ENCODE results near the gene SLC10A7. TPM values are rescaled to one million over a fixed set of nuclear protein-coding genes. Genes with fewer than 3 reads are reported as not detected.
"Not testable (repeated sequence)": the region's sequence is repeated elsewhere in the genome, so short reads cannot be mapped to it uniquely, and the experiment has no call there.

The SLC10A7 gene
- total RNA-seq, 3 donors from 2014 or later = 11.6 to 14.4 (median 13.0) TPM

DNA sequence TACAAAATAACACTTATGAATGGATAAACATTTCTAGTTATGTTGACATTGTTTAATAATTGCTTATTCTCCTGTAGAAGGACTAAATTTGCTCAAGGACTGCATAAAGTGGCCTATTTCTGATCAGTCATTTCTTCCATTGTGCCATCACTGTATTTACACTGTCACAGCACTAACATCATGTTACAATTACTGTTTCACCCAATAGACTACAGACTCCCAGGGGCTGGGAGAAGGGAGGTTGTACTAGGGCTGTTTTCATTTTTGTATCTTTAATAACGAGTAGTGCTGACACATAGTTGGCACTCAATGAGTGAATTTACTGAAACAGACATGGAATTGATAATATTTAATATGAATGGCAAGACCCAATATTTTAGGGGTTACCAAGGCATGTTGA lies 139.5 kb downstream of the SLC10A7 start:
- H3K36me3 Mint-ChIP-seq (ENCODE audit: insufficient read depth) = peaks cover 3% of the 10 kb centered on the region
- DNase-seq = no peak

DNA sequence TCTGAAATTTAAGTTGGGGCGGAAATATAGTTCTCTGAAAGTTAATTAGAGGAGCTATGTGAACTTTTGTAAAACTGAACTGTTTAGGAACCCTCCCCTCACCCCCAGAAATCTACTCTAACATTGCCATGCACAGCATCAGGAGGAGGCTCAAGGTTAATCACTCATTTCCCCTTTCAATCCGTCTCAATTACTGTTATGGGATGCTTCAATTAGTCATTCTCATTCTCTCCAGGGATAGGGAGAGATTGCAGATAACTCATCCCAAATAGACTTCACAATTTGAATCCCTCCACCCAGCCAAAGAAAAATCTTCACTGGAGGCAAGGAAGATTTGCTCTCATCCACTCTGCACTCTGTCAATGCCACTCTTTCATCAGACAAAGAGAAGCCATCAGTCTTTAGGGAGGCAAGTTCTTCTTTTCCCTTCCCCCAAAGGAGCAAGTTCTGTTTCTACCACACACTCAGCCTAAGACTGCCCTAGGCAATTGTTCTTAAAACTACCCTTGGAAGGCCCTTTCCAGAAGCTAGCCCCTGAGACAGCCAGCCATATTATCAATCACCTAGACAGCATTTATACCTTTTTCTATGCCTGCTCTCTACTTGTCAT lies 140.4 kb downstream of the SLC10A7 start:
- DNase-seq (no peak), ATAC-seq (no peak)
- peaks cover 3% of the 10 kb centered on the region for H3K36me3 Mint-ChIP-seq (ENCODE audit: insufficient read depth)
- H3K4me3 Mint-ChIP-seq = no peak overlapping the region
- no peaks in the 10 kb centered on the region for H3K27me3 Mint-ChIP-seq (ENCODE audit: low read depth)
- no peaks in the 10 kb centered on the region for H3K4me1 Mint-ChIP-seq (ENCODE audit: low read depth)
- no peaks in the 10 kb centered on the region for H3K9me3 Mint-ChIP-seq

More for the DNA sequence above, 139.5 kb downstream of the SLC10A7 start:
- Mint-ChIP-seq H3K27me3 (ENCODE audit: low read depth) (no peaks in the 10 kb centered on the region), H3K4me1 (ENCODE audit: low read depth) (no peaks in the 10 kb centered on the region), H3K9me3 (no peaks in the 10 kb centered on the region), H3K4me3 (no peak overlapping the region)
- ATAC-seq = no peak

DNA sequence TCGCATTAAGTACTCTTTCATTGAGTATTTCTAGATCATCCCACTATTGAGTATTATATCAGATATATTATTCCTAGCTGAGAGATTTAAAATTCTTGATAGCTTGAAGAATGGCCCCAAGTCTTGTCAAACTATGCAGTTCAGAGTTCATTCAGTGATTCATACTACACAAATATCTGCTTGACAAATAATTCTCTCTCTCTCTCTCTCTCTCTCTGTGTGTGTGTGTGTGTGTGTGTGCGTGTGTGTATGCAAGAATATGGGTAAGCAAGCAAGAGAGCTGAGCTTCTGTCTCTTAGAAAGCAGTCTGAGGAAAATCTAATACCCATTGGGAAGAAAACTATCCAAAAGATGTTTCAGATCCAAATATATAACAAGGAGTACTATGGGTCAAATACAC lies 142.0 kb downstream of the SLC10A7 start:
- DNase-seq (no peak), ATAC-seq (no peak)
- H3K36me3 Mint-ChIP-seq (ENCODE audit: insufficient read depth) = peaks cover 3% of the 10 kb centered on the region
- no peak overlapping the region for H3K4me3 Mint-ChIP-seq
- no peaks in the 10 kb centered on the region for H3K4me1 Mint-ChIP-seq (ENCODE audit: low read depth)
- no peaks in the 10 kb centered on the region for H3K27me3 Mint-ChIP-seq (ENCODE audit: low read depth)
- no peaks in the 10 kb centered on the region for H3K9me3 Mint-ChIP-seq

DNA sequence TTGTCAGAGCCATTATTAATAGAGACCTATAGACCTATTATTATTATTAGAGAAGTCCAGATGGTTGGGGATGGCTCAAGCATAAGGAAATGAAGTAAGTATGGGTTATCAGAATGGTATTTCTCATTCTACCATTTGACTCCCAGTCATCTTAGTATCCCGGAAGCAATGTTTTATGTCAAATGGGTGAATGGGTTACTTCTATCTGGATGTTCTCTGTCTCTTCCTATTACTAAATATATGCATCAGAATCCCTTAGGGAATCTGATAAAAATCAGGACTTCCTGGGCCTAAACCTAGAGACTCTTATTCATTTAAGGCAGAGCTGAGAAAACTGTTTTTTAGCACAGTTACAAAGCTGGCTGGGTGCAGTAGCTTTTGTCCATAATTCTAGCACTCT lies 149.9 kb downstream of the SLC10A7 start:
- Mint-ChIP-seq H3K36me3 (ENCODE audit: insufficient read depth) (no peaks in the 10 kb centered on the region), H3K4me1 (ENCODE audit: low read depth) (no peaks in the 10 kb centered on the region), H3K27me3 (ENCODE audit: low read depth) (no peaks in the 10 kb centered on the region), H3K4me3 (no peak overlapping the region), H3K9me3 (no peaks in the 10 kb centered on the region)
- DNase-seq (no peak), ATAC-seq (no peak)

DNA sequence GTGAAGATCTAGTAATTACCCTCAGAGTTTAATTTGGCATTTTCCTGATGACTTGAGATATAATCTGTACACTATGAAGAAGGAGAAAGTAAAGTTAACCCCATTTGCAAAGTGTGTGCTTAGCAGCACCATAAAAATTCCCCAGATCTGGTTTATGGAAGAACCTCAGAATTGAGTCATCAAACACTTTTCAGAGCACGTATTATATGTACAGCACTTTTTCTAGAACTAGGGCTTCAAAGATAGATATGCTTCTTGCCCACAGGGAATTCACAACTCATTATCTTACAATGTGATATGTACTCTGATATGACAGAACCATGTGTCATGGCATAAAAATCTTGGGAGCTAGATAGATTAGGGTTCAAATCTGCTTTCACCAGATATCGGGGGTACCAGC lies 150.9 kb downstream of the SLC10A7 start:
- Mint-ChIP-seq H3K36me3 (ENCODE audit: insufficient read depth) (no peaks in the 10 kb centered on the region), H3K27me3 (ENCODE audit: low read depth) (no peaks in the 10 kb centered on the region), H3K4me1 (ENCODE audit: low read depth) (no peaks in the 10 kb centered on the region), H3K9me3 (no peaks in the 10 kb centered on the region), H3K4me3 (no peak overlapping the region)
- DNase-seq = no peak
- ATAC-seq = no peak

DNA sequence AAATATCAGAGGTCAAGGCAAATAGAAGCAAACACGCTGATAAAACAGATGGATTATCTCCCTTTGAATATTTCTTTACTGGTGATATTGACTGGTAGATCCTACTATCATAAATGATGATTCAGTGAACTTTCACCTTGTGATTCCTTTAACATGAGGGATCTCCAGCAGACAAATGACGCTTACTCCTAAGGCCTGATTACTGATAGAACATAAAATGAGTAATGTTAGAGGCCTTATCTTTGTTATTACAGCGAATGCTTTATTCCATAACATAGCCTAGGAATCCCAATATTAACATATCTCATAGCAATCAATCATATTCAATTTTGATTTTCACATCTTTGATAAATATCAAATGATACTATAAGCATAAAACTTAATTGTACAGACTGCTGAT lies 152.3 kb downstream of the SLC10A7 start:
- H3K9me3 Mint-ChIP-seq = no peaks in the 10 kb centered on the region
- DNase-seq = no peak
- H3K36me3 Mint-ChIP-seq (ENCODE audit: insufficient read depth) = no peaks in the 10 kb centered on the region
- H3K4me1 Mint-ChIP-seq (ENCODE audit: low read depth) = no peaks in the 10 kb centered on the region
- H3K27me3 Mint-ChIP-seq (ENCODE audit: low read depth) = no peaks in the 10 kb centered on the region
- ATAC-seq = no peak
- no peak overlapping the region for H3K4me3 Mint-ChIP-seq

DNA sequence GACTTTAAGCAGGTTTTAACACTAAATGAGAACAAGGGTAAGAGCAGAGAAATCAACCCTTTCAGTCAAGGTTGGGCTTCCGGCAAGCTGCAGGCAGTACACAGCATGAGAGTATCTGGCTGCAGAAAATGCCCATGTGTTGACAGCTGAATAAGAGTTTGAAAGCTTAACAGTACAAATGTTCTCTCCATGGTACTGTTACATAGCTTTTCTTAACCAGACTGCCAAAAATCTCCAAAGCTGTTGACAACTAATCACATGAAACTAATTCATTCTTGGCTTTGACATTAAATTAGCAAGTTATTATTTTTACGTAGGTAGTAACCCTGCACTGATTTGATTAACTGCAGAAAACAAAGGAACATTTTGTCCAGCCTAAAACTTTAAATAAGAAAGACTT lies 153.5 kb downstream of the SLC10A7 start:
- no peak for DNase-seq
- no peaks in the 10 kb centered on the region for H3K4me1 Mint-ChIP-seq (ENCODE audit: low read depth)
- H3K27me3 Mint-ChIP-seq (ENCODE audit: low read depth) = no peaks in the 10 kb centered on the region
- peaks cover 11% of the 10 kb centered on the region for H3K9me3 Mint-ChIP-seq
- peaks cover 4% of the 10 kb centered on the region for H3K36me3 Mint-ChIP-seq (ENCODE audit: insufficient read depth)
- no peak for ATAC-seq
- no peak overlapping the region for H3K4me3 Mint-ChIP-seq

DNA sequence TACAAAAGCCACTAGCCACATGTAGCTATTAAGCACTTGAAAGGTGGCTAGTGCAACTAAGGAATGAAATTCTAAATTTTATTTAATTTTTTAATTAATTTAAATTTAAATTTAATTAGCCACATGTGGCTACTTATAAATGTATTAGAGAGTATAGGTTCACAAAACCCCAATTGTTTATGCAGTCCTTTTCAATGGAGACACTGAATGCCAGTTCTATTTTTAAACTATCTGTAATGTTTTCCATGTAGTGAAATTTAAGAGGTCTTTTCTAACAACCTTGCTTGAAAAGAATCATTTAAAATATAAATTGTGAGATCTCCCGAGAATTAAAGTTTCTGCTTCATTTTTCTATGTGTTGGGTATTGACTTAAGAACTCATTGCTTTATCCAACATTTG lies 154.4 kb downstream of the SLC10A7 start:
- Mint-ChIP-seq H3K36me3 (ENCODE audit: insufficient read depth) (peaks cover 6% of the 10 kb centered on the region), H3K4me1 (ENCODE audit: low read depth) (no peaks in the 10 kb centered on the region), H3K4me3 (no peak overlapping the region), H3K27me3 (ENCODE audit: low read depth) (no peaks in the 10 kb centered on the region), H3K9me3 (peaks cover 18% of the 10 kb centered on the region)
- no peak for ATAC-seq
- DNase-seq = no peak

DNA sequence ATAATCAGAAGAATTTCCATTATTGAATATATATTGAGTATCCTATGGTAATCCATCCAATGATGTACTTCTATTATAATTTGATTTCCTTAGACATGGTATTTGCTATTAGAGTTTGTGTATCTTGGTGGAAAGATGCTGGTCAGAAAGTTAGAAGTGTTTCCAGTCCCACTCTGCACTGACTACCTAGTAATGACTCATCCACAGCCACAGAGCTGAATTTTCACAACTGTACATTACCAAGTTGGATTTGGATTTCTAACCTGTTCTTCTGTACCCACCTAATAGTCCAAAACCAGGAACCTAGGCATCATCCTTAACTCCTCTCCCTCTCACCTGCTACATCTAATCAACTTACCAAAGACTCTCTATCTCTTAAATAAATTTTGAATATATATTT lies 162.0 kb downstream of the SLC10A7 start:
- Mint-ChIP-seq H3K9me3 (peaks cover 32% of the 10 kb centered on the region), H3K4me3 (no peak overlapping the region), H3K4me1 (ENCODE audit: low read depth) (no peaks in the 10 kb centered on the region), H3K36me3 (ENCODE audit: insufficient read depth) (peaks cover 21% of the 10 kb centered on the region), H3K27me3 (ENCODE audit: low read depth) (no peaks in the 10 kb centered on the region)
- ATAC-seq (no peak), DNase-seq (no peak)

DNA sequence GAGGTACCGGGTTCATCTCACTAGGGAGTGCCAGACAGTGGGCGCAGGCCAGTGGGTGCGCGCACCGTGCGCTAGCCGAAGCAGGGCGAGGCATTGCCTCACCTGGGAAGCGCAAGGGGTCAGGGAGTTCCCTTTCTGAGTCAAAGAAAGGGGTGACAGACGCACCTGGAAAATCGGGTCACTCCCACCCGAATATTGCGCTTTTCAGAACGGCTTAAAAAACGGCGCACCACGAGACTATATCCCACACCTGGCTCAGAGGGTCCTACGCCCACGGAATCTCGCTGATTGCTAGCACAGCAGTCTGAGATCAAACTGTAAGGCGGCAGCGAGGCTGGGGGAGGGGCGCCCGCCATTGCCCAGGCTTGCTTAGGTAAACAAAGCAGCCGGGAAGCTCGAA lies 171.6 kb downstream of the SLC10A7 start:
- peak overlapping the region; percentile 21 for H3K4me3 Mint-ChIP-seq
- not testable (repeated sequence) for DNase-seq; H3K9me3 Mint-ChIP-seq; ATAC-seq; H3K4me1 Mint-ChIP-seq (ENCODE audit: low read depth); H3K36me3 Mint-ChIP-seq (ENCODE audit: insufficient read depth); H3K27me3 Mint-ChIP-seq (ENCODE audit: low read depth)

DNA sequence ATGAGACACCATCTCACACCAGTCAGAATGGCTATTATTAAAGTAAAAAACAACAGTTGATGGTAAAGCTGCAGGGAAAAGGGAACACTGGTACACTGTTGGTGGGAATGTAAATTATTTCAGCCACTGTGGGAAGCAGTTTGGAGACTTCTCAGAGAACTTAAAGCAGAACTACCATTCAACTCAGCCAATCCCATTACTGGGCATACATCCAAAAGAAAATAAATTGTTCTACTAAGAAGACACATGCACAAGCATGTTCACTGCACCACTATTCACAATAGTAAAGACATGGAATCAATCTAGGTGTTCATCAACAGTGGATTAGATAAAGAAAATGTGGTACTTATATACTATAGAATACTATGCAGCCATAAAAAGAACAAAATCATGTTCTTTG lies 172.4 kb downstream of the SLC10A7 start:
- Mint-ChIP-seq H3K36me3 (ENCODE audit: insufficient read depth) (no peaks in the 10 kb centered on the region), H3K4me1 (ENCODE audit: low read depth) (peaks cover 4% of the 10 kb centered on the region), H3K4me3 (peak overlapping the region; percentile 7), H3K27me3 (ENCODE audit: low read depth) (no peaks in the 10 kb centered on the region), H3K9me3 (no peaks in the 10 kb centered on the region)
- DNase-seq (no peak), ATAC-seq (no peak)

DNA sequence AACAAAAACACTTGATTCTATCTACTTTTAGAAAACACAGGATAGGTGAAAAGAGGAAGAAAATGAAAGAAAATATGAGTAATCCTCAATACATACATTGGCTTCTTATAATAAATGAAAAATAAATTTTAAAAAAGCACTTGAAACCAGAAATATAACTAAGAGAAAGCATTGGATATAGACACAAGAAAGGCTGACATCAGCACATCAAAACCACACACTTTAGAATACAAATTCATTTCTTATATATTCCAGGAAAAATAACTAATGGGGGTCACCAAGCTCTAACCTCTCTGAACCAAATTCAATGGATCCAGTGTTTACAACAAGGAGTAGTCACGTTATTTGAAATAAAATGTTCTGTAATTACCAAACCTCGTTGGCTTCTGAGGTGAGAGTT lies 173.9 kb downstream of the SLC10A7 start:
- no peak overlapping the region for H3K4me3 Mint-ChIP-seq
- H3K9me3 Mint-ChIP-seq = no peaks in the 10 kb centered on the region

DNA sequence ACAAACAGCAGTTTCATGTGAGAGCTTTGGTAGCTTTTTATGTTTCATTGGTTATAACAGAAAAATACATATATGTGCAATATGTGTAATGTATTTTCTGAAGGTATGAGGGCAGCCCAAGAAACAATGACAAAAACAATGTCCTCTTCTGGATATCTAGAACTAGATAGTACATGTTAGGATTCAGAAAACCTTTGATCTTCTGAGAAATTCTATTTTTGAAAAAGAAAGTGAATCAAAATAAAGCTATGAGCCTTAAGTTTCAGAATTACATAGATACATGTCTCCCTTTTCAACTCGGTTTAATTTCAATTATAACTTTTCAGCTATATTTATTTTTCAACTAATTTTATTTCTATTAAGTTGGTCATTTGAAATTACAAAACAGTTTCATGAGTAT lies 175.5 kb downstream of the SLC10A7 start:
- peaks cover 9% of the 10 kb centered on the region for H3K4me1 Mint-ChIP-seq (ENCODE audit: low read depth)
- DNase-seq (no peak), ATAC-seq (no peak)
- H3K9me3 Mint-ChIP-seq = no peaks in the 10 kb centered on the region
- no peaks in the 10 kb centered on the region for H3K36me3 Mint-ChIP-seq (ENCODE audit: insufficient read depth)
- H3K27me3 Mint-ChIP-seq (ENCODE audit: low read depth) = no peaks in the 10 kb centered on the region
- no peak overlapping the region for H3K4me3 Mint-ChIP-seq

More for the DNA sequence above, 173.9 kb downstream of the SLC10A7 start:
- DNase-seq (no peak), ATAC-seq (no peak)
- H3K36me3 Mint-ChIP-seq (ENCODE audit: insufficient read depth) = no peaks in the 10 kb centered on the region
- peaks cover 9% of the 10 kb centered on the region for H3K4me1 Mint-ChIP-seq (ENCODE audit: low read depth)
- H3K27me3 Mint-ChIP-seq (ENCODE audit: low read depth) = no peaks in the 10 kb centered on the region

DNA sequence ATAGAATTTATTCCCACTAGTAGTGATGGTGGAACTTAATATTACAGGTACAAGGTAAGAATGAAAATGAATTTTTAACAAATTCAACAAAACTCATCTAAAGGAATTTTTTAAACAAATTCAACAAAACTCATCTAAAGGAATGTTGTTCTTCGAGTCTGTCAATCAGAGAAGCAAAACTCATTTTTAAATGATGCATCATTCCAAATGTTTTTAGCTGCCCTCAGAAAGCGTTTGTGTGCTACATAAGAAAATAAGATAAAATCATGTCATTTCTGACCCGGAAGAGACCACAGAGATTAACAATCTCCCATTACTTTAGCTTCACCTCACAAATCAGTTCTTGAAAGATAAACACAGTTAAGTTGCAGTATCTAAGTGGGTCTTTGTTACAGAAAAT lies 178.0 kb downstream of the SLC10A7 start:
- no peak overlapping the region for H3K4me3 Mint-ChIP-seq
- no peaks in the 10 kb centered on the region for H3K27me3 Mint-ChIP-seq (ENCODE audit: low read depth)
- no peaks in the 10 kb centered on the region for H3K36me3 Mint-ChIP-seq (ENCODE audit: insufficient read depth)

DNA sequence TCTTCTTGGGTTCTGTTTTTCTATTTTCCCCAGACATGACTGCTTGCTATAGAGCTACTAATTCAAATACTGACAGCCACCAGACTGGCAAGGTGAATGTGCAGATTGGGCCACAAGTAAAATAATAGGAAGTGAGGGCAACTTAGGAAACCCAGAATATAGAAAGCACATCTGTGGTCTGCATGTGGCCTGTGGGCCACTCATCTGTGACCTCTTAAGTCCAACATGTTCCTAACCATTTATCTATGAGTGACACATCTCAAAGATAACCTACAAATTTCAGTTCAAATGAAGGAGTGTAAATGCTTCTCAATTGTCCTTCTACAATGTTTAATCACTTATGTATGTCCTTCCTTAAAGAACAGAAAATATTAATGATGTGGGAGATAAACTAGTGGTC lies 178.5 kb downstream of the SLC10A7 start:
- Mint-ChIP-seq H3K9me3 (no peaks in the 10 kb centered on the region), H3K4me1 (ENCODE audit: low read depth) (peaks cover 5% of the 10 kb centered on the region), H3K4me3 (no peak overlapping the region), H3K27me3 (ENCODE audit: low read depth) (no peaks in the 10 kb centered on the region), H3K36me3 (ENCODE audit: insufficient read depth) (no peaks in the 10 kb centered on the region)
- no peak for ATAC-seq
- no peak for DNase-seq

More for the DNA sequence above, 178.0 kb downstream of the SLC10A7 start:
- Mint-ChIP-seq H3K4me1 (ENCODE audit: low read depth) (peaks cover 5% of the 10 kb centered on the region), H3K9me3 (no peaks in the 10 kb centered on the region)
- no peak for ATAC-seq
- no peak for DNase-seq

Measured in activated T-cell treated with anti-CD3 and anti-CD28 coated beads, Interleukin-2, amount 50 U/mL, for 4 hours (primary cell).